Retina (tissue), 1 donor: ENCODE results near the gene LACC1.

ENCODE experiments used
- DNase-seq: peaks from one replicate; pipeline ENCODE4 v3.0.0-alpha.2; 2016

LACC1 gene

DNA sequence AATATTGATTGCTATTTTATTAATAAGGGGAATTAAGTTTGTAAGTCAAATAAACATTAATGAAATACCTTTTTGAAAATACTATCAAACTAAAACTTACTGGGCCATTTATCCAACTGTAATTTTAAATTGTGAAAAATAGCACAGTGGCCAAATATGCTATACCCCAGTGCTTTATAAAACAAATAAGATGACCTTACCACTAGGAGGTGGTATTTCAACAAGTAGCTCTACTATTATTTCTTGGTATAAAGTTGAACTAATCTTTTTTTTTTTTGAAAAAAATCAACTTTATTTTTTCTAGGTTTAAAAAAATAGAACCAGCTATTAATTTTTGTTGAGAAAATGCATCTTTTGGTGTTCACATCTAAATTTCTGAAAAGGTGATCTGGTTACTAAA, 14.7 kb downstream of the LACC1 start:
- DNase-seq: no peak

DNA sequence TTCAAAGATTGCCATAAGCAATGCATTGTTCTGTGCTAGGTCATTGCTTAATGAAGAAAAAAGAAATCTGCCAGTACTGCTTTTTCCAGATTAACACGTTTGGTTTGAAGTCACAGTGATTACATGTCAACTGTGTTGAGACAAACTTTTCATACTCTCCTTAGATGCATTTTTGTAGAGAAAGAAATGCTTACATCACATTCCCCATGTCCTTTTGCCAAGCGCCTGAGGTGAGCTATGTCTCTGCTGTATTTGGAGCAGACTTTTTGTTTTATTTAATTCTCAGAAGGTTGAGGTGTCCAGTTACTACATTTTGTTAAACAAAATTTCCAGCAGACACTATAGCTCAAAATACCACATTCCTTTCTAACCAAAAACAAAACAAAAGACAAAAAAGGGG, 16.2 kb downstream of the LACC1 start:
- DNase-seq: no peak

GRCh38 chr13:43905435-43906031, 25.8 kb downstream of the LACC1 start:
- peak; percentile 44 for DNase-seq

GRCh38 chr13:43908156-43909126, 28.7 kb downstream of the LACC1 start:
- peak; percentile 53 for DNase-seq

DNA sequence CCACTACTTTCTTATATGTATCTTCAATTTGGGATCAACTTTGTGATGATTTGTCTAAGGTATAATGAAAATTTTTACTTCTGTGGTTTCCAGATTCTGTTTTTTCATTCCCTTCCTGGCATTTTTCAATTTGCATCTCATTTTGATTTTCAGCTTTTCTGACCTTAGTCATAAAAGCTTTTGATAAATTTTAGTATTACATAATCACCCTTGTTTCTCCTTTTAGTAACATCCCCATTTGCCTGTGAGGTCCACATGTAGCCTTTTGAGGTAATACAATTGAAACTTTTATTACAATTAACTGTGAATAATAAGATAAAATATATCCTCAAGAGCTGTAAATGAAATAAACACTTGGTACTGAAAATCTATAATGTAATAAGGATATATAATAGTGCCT, 31.2 kb downstream of the LACC1 start:
- no peak for DNase-seq

DNA sequence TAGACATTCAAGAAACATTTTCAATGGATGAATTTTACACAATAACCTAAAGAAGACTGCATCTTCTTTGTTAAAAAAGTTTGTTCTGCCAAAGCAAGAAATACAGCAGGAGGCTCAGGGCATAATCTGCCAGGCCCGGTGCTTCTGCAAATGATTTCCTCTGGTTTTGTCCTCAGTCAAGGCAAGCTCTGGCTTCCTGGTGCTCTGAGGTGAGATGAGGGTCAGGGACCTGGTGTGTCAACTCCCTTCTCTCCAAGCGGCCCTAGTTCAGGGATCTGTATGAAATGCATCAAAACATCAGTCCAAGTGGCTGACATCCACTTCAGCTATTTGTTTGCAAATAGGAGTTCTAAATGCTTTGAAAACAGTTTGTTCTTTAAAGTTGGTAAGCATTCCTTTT, 31.6 kb downstream of the LACC1 start:
- no peak for DNase-seq

GRCh38 chr13:43911871-43912270, 32.2 kb downstream of the LACC1 start:
- no peak for DNase-seq

DNA sequence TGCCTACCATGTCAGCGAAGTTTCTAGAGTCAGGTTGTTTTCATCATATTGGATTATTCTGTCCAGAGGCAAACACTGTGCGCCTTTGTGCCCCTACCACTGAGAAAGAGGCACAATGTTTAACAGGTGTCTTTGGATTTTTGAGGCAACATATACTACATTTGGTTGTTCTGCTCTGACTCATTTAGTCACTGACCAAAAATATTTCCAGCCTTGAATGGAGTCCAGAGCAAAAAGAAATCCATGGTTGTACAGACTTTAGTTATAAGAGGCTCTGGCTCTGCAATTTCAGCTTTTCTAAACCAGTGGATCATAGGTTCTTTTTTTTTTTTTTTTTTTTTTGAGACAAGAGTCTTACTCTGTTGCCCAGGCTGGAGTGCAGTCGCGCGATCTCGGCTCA, 35.7 kb downstream of the LACC1 start:
- no peak for DNase-seq

DNA sequence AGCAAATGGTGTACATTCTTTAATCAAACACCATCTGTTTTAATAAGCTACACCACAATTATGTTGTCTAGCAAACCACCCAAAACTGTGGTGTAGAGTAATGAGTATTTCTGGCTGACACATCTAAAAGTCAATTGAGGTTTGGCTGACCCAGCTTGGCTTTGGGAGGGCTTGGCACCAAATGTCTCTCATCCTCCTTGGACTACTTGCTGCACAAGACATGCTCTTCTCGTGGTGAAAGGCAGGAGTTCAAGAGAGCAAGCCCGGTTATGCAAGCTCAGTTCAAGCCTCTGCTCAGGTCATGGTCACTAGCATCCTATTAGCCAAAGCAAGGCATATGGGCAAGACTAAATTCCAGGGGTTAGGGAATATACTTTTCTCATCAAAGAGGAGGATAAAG, 37.1 kb downstream of the LACC1 start:
- no peak for DNase-seq

- DNase-seq: no peak
Observed at GRCh38 chr13:43918636-43919035, 38.9 kb downstream of the LACC1 start.

- DNase-seq: no peak
Observed at GRCh38 chr13:43920965-43921674, 41.4 kb downstream of the LACC1 start.

GRCh38 chr13:43924549-43925245, 45.0 kb downstream of the LACC1 start:
- no peak for DNase-seq

DNA sequence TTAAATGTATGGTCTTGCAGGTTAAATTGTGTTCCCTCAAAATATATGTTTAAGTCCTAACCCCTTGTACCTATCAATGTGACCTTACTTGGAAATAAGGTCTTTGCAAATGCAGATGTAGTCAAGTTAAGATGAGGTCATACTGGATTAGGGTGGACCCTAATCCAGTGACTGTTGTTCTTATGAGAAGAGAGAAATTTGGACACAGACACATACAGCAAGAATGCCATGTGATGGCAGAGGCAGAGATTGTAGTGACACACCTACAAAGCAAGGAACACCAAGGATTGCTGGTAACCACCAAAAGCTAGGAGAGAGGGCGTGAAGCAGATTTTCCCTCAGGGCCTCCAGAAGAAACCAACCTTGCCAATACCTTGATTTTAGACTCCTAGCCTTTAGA, 50.2 kb downstream of the LACC1 start:
- DNase-seq: no peak

DNA sequence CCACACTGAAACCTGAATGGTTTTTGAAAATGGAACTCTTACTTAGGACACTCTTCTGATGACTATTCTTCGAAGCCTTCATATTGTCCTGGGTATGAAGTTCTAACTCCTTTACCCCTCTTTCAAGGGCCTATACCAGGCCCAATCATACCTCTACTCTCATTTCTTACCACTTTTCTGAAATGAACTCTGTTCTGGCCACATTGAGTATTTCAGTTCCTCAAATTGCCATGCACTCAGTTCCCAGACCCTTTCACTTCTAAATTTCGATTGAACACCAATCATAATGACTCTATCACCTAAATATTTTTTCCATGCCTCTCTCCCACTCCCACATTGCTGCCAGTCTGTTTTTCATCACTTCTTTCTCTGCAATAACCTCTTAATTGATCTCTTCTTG, 53.7 kb downstream of the LACC1 start:
- DNase-seq: no peak

DNA sequence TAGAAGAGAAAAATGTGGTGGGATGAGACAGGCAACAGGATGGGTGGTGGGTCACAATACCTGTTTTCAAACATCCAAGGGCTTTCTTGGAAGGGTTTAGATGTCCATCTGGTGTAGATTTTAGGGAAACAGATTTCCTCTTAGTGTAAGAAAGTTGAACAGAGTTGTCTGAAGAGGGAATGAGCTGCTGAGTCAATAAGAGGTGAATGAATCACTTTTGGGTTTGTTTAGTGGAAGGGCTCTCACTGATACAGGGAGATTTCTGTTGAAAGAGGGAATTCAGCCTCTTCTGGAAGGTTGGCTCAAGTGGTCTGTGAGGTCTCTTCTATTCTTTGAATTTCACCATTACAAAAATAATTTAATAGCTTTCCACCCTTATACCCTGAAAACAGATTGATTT, 54.6 kb downstream of the LACC1 start:
- no peak for DNase-seq

- DNase-seq: peak; percentile 21
Observed at GRCh38 chr13:43935878-43936277, 56.2 kb downstream of the LACC1 start.

- DNase-seq: no peak
Observed at GRCh38 chr13:43936647-43937046, 56.9 kb downstream of the LACC1 start.

GRCh38 chr13:43937839-43938238, 58.1 kb downstream of the LACC1 start:
- no peak for DNase-seq

DNA sequence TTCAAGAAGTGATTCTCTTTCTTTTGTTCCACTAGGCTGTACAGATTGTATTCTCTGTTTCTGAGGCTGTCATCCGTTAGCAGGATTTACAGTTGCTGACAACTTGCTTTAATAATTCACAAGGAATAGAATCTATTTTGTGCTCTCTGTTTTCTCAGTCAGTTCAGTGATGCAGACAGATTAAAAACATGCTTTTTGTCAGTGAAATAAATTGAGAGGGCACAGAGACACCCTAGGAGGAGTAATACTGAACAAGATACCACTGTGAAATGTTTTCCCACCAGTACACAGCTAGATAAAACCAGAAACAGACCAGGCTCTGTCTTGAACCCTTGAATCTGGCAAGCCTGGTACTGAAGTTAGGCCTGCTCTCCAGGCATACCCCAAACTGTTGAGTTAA, 58.7 kb downstream of the LACC1 start:
- DNase-seq: peak; percentile 26

GRCh38 chr13:43939086-43939485, 59.4 kb downstream of the LACC1 start:
- peak; percentile 7 for DNase-seq

- DNase-seq: no peak
Observed at GRCh38 chr13:43942286-43942685, 62.6 kb downstream of the LACC1 start.
